Endothelial cell of umbilical vein (primary cell): ENCODE measurements around the gene A3GALT2. TPM values are rescaled to one million over a fixed set of nuclear protein-coding genes. Genes with fewer than 3 reads are reported as not detected.

ENCODE experiments used
- BruUV-seq: library from RNA; stranded (reverse); fragments of 400-500 nt; replicated peaks from 2 replicates; lab custom pipeline; 2021; lab: Mats Ljungman, UMichigan
- CTCF ChIA-PET: fragments of 300-600, 350-600 bp; sonication (Branson Sonifier 250); formaldehyde crosslinking; loops from one replicate; lab custom pipeline; 2021; ENCODE audit warnings: antibody characterized with exemption, inconsistent platforms; lab: Charles Lee
- POLR2A ChIA-PET: fragments of 300-600, 350-600 bp; sonication (Branson Sonifier 250); formaldehyde crosslinking; loops from one replicate; lab custom pipeline; 2021; ENCODE audit warnings: antibody characterized with exemption, inconsistent platforms; lab: Charles Lee
- DNase-seq: peaks from one replicate; pipeline ENCODE4 v3.0.0-alpha.2; 2011; ENCODE audit warnings: low read depth, low spot score
- FAIRE-seq: peaks from 2 replicates; lab custom pipeline; 2011; peaks lifted over from hg19 to GRCh38; lab: Jason Lieb, UNC
- H2AFZ ChIP-seq: 2 replicates; pipeline ENCODE4 v1.6.0; 2012; ENCODE audit warnings: low read depth, low read length, control low read depth, inconsistent platforms
- H3K27ac ChIP-seq: 2 replicates; pipeline ENCODE4 v1.5.1; 2011; ENCODE audit warnings: low read depth, mild to moderate bottlenecking, control low read depth, low read length, moderate library complexity; ENCODE audit not compliant: insufficient read depth
- H3K27me3 ChIP-seq, 2 experiments: 2 replicates each; pipeline versions ENCODE4 v1.6.0 to v1.6.1; 2011; ENCODE audit warnings: low read length in 2 of 2, mixed read lengths in 1 of 2; ENCODE audit not compliant: control insufficient read depth in 2 of 2, insufficient read depth in 2 of 2
- H3K36me3 ChIP-seq, 2 experiments: 2 replicates in 1 of 2; 3 replicates in 1 of 2; pipeline ENCODE4 v1.5.1; 2011; ENCODE audit warnings: low read length in 2 of 2, mild to moderate bottlenecking in 1 of 2, moderate library complexity in 1 of 2; ENCODE audit not compliant: control insufficient read depth in 2 of 2, insufficient read depth in 2 of 2; ENCODE audit errors: extremely low read depth in 1 of 2
- H3K4me1 ChIP-seq: 3 replicates; pipeline ENCODE4 v1.5.1; 2011; ENCODE audit warnings: mild to moderate bottlenecking, low read length; ENCODE audit not compliant: control insufficient read depth, insufficient read depth; ENCODE audit errors: extremely low read depth
- H3K4me2 ChIP-seq: 2 replicates; pipeline ENCODE4 v1.6.1; 2011; ENCODE audit warnings: low read length, control low read depth, mixed read lengths; ENCODE audit not compliant: insufficient read depth
- H3K4me3 ChIP-seq, 3 experiments: fragments of 200-600 bp in 1 of 3; sonication (generic), shearing (Covaris generic) in 1 of 3; replicated peaks in 1 of 3; 2 replicates each; pipeline ENCODE4 v1.5.1; 2011 to 2016; ENCODE audit warnings: control low read depth in 3 of 3, low read length in 3 of 3, mild to moderate bottlenecking in 2 of 3, inconsistent platforms in 1 of 3, low read depth in 1 of 3, moderate library complexity in 1 of 3; ENCODE audit not compliant: insufficient read depth in 1 of 3
- H3K79me2 ChIP-seq: 2 replicates; pipeline ENCODE4 v1.6.0; 2012; ENCODE audit warnings: low read length, inconsistent platforms; ENCODE audit not compliant: control insufficient read depth, insufficient read depth
- H3K9ac ChIP-seq: replicated peaks from 2 replicates; pipeline ENCODE3; 2011; ENCODE audit warnings: low read length, control low read depth; ENCODE audit not compliant: insufficient read depth; ENCODE audit errors: extremely low read depth
- H3K9me1 ChIP-seq: replicated peaks from 3 replicates; pipeline ENCODE4 v1.6.0; 2011; ENCODE audit warnings: mild to moderate bottlenecking, low read length; ENCODE audit not compliant: control insufficient read depth, insufficient read depth; ENCODE audit errors: extremely low read depth
- H3K9me3 ChIP-seq: replicated peaks from 2 replicates; pipeline ENCODE4 v1.5.1; 2012; ENCODE audit warnings: low read length, inconsistent platforms; ENCODE audit not compliant: control insufficient read depth, insufficient read depth
- H4K20me1 ChIP-seq: replicated peaks from 2 replicates; pipeline ENCODE3; 2011; ENCODE audit warnings: mild to moderate bottlenecking, low read length; ENCODE audit not compliant: control insufficient read depth, insufficient read depth; ENCODE audit errors: extremely low read depth
- EZH2 ChIP-seq: IDR thresholded peaks from 2 replicates; pipeline ENCODE4 v1.6.1; 2012; ENCODE audit warnings: borderline replicate concordance, low read depth, mild to moderate bottlenecking, moderate library complexity, low read length, inconsistent platforms; ENCODE audit not compliant: severe bottlenecking
- FOS ChIP-seq: IDR thresholded peaks from 2 replicates; pipeline ENCODE4 v1.6.1; 2011; ENCODE audit warnings: mild to moderate bottlenecking, low read length, moderate library complexity, borderline replicate concordance; ENCODE audit not compliant: insufficient read depth
- GATA2 ChIP-seq: IDR thresholded peaks from 2 replicates; pipeline ENCODE4 v1.7.0; 2011; ENCODE audit warnings: low read depth, mild to moderate bottlenecking, moderate library complexity, mixed read lengths, low read length; ENCODE audit not compliant: insufficient read length, insufficient read depth
- JUN ChIP-seq: IDR thresholded peaks from 2 replicates; pipeline ENCODE4 v1.6.1; 2011; ENCODE audit warnings: borderline replicate concordance, low read depth; ENCODE audit not compliant: insufficient read length, insufficient read depth
- MYC ChIP-seq: IDR thresholded peaks from one replicate; pipeline ENCODE4 v1.6.1; 2011; ENCODE audit warnings: mild to moderate bottlenecking, low read depth, low read length
- POLR2A ChIP-seq: IDR thresholded peaks from 2 replicates; pipeline ENCODE4 v1.6.1; 2012; ENCODE audit warnings: low read depth, mild to moderate bottlenecking, control low read depth, low read length
- POLR2AphosphoS5 ChIP-seq: IDR thresholded peaks from 2 replicates; pipeline ENCODE4 v1.6.1; 2012; ENCODE audit warnings: low read depth, mild to moderate bottlenecking, control low read depth, low read length, moderate library complexity; ENCODE audit not compliant: insufficient read depth
- dilution Hi-C: fragments of 300-500 bp; cut with MboI; formaldehyde crosslinking; loops from one replicate; pipeline ENCODE4 v1.15.0; 2019; ENCODE audit warnings: low sequenced_read_pairs; ENCODE audit not compliant: extremely low pct_ligation_motif_present
- intact Hi-C: fragments of 100-400 bp; cut with micrococcal nuclease; formaldehyde crosslinking; loops from one replicate; pipeline ENCODE4 v1.10.0; 2022
- polyA plus RNA-seq, 4 experiments: library from polyadenylated mRNA; depleted of rRNA in 3 of 4; stranded (reverse) in 3 of 4; unstranded in 1 of 4; fragments of >200 nt; gene quantifications; 2 replicates each; pipeline versions ENCODE4 v1.2.1 to v1.2.3, GENCODE V29; 2011 to 2012; ENCODE audit warnings: missing spikeins in 1 of 4
- total RNA-seq: library from RNA; stranded (reverse); gene quantifications from 2 replicates; pipeline ENCODE4 v1.2.3, GENCODE V29; 2021
- TF ChIP-seq, protein P1 (sequence below): IDR thresholded peaks from 2 replicates; pipeline ENCODE4 v1.6.1; 2011; ENCODE audit not compliant: insufficient read depth, insufficient read length
- TF ChIP-seq, protein P2 (sequence below), 2 donors: IDR thresholded peaks; 1 replicate in 1 of 2; 2 replicates in 1 of 2; pipeline ENCODE4 v1.5.1; 2011; ENCODE audit warnings: low read length in 2 of 2, mild to moderate bottlenecking in 2 of 2, moderate library complexity in 2 of 2, control low read depth in 1 of 2, inconsistent platforms in 1 of 2, low read depth in 1 of 2; ENCODE audit not compliant: insufficient read depth in 1 of 2; ENCODE audit errors: extremely low read depth in 1 of 2

The A3GALT2 gene
- total and polyA plus RNA-seq, 2 donors (not counting 3 experiments of a cell fraction or from before 2014, with no cell fraction given), result not detected

DNA sequence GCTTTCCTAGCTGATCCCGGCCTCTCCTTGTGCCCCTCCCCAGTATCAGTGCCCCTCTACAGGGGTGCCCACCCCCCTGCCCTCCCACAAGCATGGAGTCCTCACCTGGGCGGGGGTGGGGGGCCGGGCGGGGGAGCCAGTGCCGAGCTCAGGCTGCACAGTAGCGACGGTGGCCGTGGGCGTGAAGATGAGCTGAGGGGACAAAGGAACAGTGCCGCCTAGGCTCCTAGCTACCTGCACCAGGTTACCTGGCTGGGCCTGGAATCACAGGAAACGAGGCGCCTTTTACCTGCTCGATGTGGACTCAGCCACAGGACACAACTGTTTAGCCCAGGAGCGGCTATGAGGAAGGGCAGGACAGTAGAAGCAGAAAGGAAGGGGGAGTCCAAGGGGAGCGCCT lies 47.5 kb upstream of the A3GALT2 start:
- intact Hi-C loops, result loop anchor here (2.0 to 5.0 kb wide), 3 partner anchors 89 to 274 kb away; no protein-coding TSS in a partner anchor
- Histone ChIP-seq H3K4me3 (no peak overlapping the region), H4K20me1 (no peaks in the 10 kb centered on the region), H3K4me2 (no peak overlapping the region), H3K36me3 (no peaks in the 10 kb centered on the region), H3K9me1 (no peaks in the 10 kb centered on the region), H3K9me3 (no peaks in the 10 kb centered on the region), H3K79me2 (no peaks in the 10 kb centered on the region), H3K9ac (no peak overlapping the region), H3K27me3 (no peaks in the 10 kb centered on the region), H3K27ac (no peak overlapping the region), H3K4me1 (no peaks in the 10 kb centered on the region), H2AFZ (no peak overlapping the region)
- TF ChIP-seq POLR2A, result no peak
- TF ChIP-seq MYC, result no peak
- no peak for TF ChIP-seq POLR2AphosphoS5
- TF ChIP-seq, protein P1, sequence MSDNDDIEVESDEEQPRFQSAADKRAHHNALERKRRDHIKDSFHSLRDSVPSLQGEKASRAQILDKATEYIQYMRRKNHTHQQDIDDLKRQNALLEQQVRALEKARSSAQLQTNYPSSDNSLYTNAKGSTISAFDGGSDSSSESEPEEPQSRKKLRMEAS, result no peak
- no peak for TF ChIP-seq GATA2
- TF ChIP-seq EZH2, result no peak
- TF ChIP-seq FOS, result no peak
- TF ChIP-seq, protein P2, sequence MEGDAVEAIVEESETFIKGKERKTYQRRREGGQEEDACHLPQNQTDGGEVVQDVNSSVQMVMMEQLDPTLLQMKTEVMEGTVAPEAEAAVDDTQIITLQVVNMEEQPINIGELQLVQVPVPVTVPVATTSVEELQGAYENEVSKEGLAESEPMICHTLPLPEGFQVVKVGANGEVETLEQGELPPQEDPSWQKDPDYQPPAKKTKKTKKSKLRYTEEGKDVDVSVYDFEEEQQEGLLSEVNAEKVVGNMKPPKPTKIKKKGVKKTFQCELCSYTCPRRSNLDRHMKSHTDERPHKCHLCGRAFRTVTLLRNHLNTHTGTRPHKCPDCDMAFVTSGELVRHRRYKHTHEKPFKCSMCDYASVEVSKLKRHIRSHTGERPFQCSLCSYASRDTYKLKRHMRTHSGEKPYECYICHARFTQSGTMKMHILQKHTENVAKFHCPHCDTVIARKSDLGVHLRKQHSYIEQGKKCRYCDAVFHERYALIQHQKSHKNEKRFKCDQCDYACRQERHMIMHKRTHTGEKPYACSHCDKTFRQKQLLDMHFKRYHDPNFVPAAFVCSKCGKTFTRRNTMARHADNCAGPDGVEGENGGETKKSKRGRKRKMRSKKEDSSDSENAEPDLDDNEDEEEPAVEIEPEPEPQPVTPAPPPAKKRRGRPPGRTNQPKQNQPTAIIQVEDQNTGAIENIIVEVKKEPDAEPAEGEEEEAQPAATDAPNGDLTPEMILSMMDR (IDR thresholded peaks at IDR 0.05; ENCODE audit: extremely low read depth in 1 of 2, insufficient read depth in 1 of 2, low read depth in 1 of 2, low read length in 2 of 2), result no peak
- no peak for TF ChIP-seq JUN
- DNase-seq (no peak), FAIRE-seq (no peak)
- no TSS peak for BruUV-seq
- CTCF ChIA-PET, result interaction anchor here (1.0 to 5.4 kb wide), 5 partner anchors 26 to 150 kb away, joined by 3 to 95 read pairs (median 3); no protein-coding TSS in a partner anchor
- POLR2A ChIA-PET, result no interaction called here
- dilution Hi-C loops, result no loop called here
